HG02610 (cell line): ENCODE data around the gene GATAD2A.
"Not testable (repeated sequence)": the region's sequence is repeated elsewhere in the genome, so short reads cannot be mapped to it uniquely, and the experiment has no call there.

ENCODE experiments used
- ATAC-seq: cut with Tn5 transposase; IDR thresholded peaks from one replicate; pipeline ENCODE4 v1.9.1; 2021; ENCODE audit warnings: mild to moderate bottlenecking, moderate library complexity; ENCODE audit not compliant: unreplicated experiment

GATAD2A gene

GRCh38 chr19:19404879-19405860 is at the start of gene GATAD2A:
TSS of gene GATAD2A (plus strand) at chr19:19405675. CDS start at chr19:19465346, 59,671 bp downstream.
- peak; percentile 77 for ATAC-seq

- ATAC-seq: no peak
Observed at GRCh38 chr19:19356500-19356899, 49.0 kb upstream of the GATAD2A start.

GRCh38 chr19:19356901-19357566 is 48.4 kb upstream of the GATAD2A start:
- ATAC-seq: no peak

GRCh38 chr19:19361075-19361594 is 44.3 kb upstream of the GATAD2A start:
- peak; percentile 70 for ATAC-seq

- ATAC-seq: no peak
Observed at GRCh38 chr19:19362075-19362474, 43.4 kb upstream of the GATAD2A start.

- peak; percentile 66 for ATAC-seq
Observed at GRCh38 chr19:19366434-19367396, 38.8 kb upstream of the GATAD2A start.

GRCh38 chr19:19368087-19368486 is 37.4 kb upstream of the GATAD2A start:
- no peak for ATAC-seq

GRCh38 chr19:19371059-19371458 is 34.4 kb upstream of the GATAD2A start:
- ATAC-seq: no peak

GRCh38 chr19:19372656-19373416 is 32.6 kb upstream of the GATAD2A start:
- peak; percentile 90 for ATAC-seq

- no peak for ATAC-seq
Observed at GRCh38 chr19:19379527-19379926, 25.9 kb upstream of the GATAD2A start.

GRCh38 chr19:19380316-19380715 is 25.2 kb upstream of the GATAD2A start:
- ATAC-seq: not testable (repeated sequence)

GRCh38 chr19:19381007-19381926 is 24.2 kb upstream of the GATAD2A start:
- no peak for ATAC-seq

- no peak for ATAC-seq
Observed at GRCh38 chr19:19382118-19382517, 23.4 kb upstream of the GATAD2A start.

- no peak for ATAC-seq
Observed at GRCh38 chr19:19384486-19384885, 21.0 kb upstream of the GATAD2A start.

- ATAC-seq: peak; percentile 95
Observed at GRCh38 chr19:19385131-19385895, 20.2 kb upstream of the GATAD2A start.

GRCh38 chr19:19385896-19386869 is 19.3 kb upstream of the GATAD2A start:
- peak; percentile 16 for ATAC-seq

- ATAC-seq: no peak
Observed at GRCh38 chr19:19387108-19387507, 18.4 kb upstream of the GATAD2A start.
